ENCODE measurements around the gene POLR3A.

DNA sequence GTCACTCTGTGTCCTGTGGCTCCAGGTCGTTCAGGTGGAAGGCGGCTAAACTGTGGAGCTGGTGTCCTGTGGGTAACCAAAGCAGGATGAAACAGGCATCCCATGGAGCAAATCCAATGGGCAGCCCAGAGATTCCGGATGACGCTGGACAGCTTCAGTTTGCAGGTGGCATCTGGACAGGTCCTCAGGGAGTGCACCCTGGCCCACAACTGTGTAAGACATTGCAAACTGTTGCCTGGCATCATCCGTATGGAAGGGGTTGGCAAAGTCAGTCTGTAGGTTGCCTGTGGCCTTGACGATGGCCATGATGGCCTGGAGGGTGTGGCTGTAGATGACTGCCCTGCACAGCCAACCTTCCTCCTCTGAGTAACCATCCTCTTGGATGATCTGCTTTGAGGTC lies 39.8 kb upstream of the POLR3A start:
- TF ChIP-seq RAD21 (conservative IDR thresholded peaks at IDR 0.05) (no peak), MXI1 (conservative IDR thresholded peaks at IDR 0.05; ENCODE audit: poor library complexity, severe bottlenecking) (no peak), EP300 (conservative IDR thresholded peaks at IDR 0.05; ENCODE audit: poor library complexity, severe bottlenecking) (no peak), EZH2 (IDR thresholded peaks at IDR 0.05; ENCODE audit: borderline replicate concordance, insufficient read depth, low read length, poor library complexity, severe bottlenecking) (no peak), REST (IDR thresholded peaks at IDR 0.05; ENCODE audit: borderline replicate concordance) (no peak)
- TF ChIP-seq, protein P1, sequence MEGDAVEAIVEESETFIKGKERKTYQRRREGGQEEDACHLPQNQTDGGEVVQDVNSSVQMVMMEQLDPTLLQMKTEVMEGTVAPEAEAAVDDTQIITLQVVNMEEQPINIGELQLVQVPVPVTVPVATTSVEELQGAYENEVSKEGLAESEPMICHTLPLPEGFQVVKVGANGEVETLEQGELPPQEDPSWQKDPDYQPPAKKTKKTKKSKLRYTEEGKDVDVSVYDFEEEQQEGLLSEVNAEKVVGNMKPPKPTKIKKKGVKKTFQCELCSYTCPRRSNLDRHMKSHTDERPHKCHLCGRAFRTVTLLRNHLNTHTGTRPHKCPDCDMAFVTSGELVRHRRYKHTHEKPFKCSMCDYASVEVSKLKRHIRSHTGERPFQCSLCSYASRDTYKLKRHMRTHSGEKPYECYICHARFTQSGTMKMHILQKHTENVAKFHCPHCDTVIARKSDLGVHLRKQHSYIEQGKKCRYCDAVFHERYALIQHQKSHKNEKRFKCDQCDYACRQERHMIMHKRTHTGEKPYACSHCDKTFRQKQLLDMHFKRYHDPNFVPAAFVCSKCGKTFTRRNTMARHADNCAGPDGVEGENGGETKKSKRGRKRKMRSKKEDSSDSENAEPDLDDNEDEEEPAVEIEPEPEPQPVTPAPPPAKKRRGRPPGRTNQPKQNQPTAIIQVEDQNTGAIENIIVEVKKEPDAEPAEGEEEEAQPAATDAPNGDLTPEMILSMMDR (IDR thresholded peaks at IDR 0.05; ENCODE audit: poor library complexity, severe bottlenecking): no peak

All from neural cell (in vitro differentiated cells).